ENCODE data around the gene DCTN2. TPM values are rescaled to one million over a fixed set of nuclear protein-coding genes. Genes with fewer than 3 reads are reported as not detected.

The DCTN2 gene
- total RNA-seq, 1 donor from 2014 or later: 107 TPM

DNA sequence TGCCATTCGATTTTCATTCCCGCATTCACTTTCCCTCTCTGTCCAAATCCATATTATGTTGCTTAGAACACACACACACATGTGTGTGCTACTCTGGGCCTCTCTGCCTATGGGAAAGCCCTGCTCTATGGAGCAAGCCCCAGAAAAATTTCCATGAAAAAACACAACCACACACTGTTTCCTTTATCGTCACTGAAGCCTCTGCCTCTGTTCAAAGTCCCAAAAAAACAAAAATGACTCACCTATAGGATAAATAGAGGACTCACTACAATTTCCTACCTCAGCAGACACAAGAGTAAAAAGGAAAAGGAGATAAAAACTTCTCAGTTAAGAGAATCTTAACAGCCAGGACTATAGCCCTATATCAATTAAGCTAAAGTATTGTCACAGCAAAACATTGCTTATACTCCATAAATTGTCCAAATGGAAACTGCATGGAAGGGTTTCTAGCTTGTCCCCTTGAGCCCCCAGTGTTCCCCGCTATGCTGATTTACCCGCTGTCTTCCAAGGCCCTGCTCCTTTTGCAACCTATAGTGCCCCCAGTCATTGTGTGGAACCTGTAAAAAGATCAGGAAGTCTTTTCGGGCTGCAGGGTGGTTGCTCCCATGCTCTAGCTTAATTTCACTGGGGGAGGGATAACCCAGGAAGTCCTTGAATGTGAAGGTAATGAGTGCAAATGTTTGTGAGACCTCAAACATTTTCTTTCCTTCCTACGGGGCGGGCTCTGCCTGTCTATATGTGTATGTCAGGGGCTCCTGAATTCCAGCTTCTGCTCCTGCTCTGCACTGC, 32.9 kb upstream of the DCTN2 start:
- no peak overlapping the region for H3K9ac ChIP-seq (ENCODE audit: low read length)
- H3K4me1 Mint-ChIP-seq (ENCODE audit: low read depth, unreplicated experiment): peaks cover 11% of the 10 kb centered on the region
- peaks cover 41% of the 10 kb centered on the region for H3K36me3 Mint-ChIP-seq (ENCODE audit: low read depth, unreplicated experiment)
- H3K27ac ChIP-seq (ENCODE audit: low read depth, low read length): no peak overlapping the region
- no peak overlapping the region for H3K4me3 ChIP-seq (ENCODE audit: insufficient read depth, low read depth, low read length)
- H3K9me3 ChIP-seq (ENCODE audit: insufficient read depth, low read depth, low read length): no peaks in the 10 kb centered on the region
- H3K36me3 ChIP-seq (ENCODE audit: insufficient read depth, low read length): no peaks in the 10 kb centered on the region
- DNase-seq (ENCODE audit: low read depth) (no peak), FAIRE-seq (no peak)
- peaks cover 8% of the 10 kb centered on the region for H3K27me3 Mint-ChIP-seq (ENCODE audit: low read depth, unreplicated experiment)
- no peak overlapping the region for H3K4me3 Mint-ChIP-seq (ENCODE audit: unreplicated experiment)
- H2AFZ ChIP-seq (ENCODE audit: low read depth, low read length): no peak overlapping the region
- H3K79me2 ChIP-seq (ENCODE audit: insufficient read depth, low read length): no peaks in the 10 kb centered on the region
- H4K20me1 ChIP-seq (ENCODE audit: insufficient read depth, low read length): no peaks in the 10 kb centered on the region
- no peak overlapping the region for H3K4me2 ChIP-seq (ENCODE audit: low read length)
- no peaks in the 10 kb centered on the region for H3K27me3 ChIP-seq (ENCODE audit: insufficient read depth, low read length)
- peaks cover 11% of the 10 kb centered on the region for H3K9me3 Mint-ChIP-seq (ENCODE audit: unreplicated experiment)
- no peak overlapping the region for H3K27ac Mint-ChIP-seq (ENCODE audit: unreplicated experiment)
- no peaks in the 10 kb centered on the region for H3K4me1 ChIP-seq (ENCODE audit: insufficient read depth, low read length)
- no peak for TF ChIP-seq EZH2 (IDR thresholded peaks at IDR 0.05; ENCODE audit: insufficient read depth, low read length)

GRCh38 chr12:57579011-57579410, 32.0 kb upstream of the DCTN2 start:
- H3K4me1 ChIP-seq (ENCODE audit: insufficient read depth, low read length): no peaks in the 10 kb centered on the region
- H4K20me1 ChIP-seq (ENCODE audit: insufficient read depth, low read length): no peaks in the 10 kb centered on the region
- H3K9me3 ChIP-seq (ENCODE audit: insufficient read depth, low read depth, low read length): no peaks in the 10 kb centered on the region
- peaks cover 44% of the 10 kb centered on the region for H3K36me3 Mint-ChIP-seq (ENCODE audit: low read depth, unreplicated experiment)
- no peak overlapping the region for H3K27ac ChIP-seq (ENCODE audit: low read depth, low read length)
- H3K9me3 Mint-ChIP-seq (ENCODE audit: unreplicated experiment): peaks cover 11% of the 10 kb centered on the region
- FAIRE-seq (no peak), DNase-seq (ENCODE audit: low read depth) (no peak)
- no peaks in the 10 kb centered on the region for H3K27me3 ChIP-seq (ENCODE audit: insufficient read depth, low read length)
- H3K4me3 ChIP-seq (ENCODE audit: insufficient read depth, low read depth, low read length): no peak overlapping the region
- no peak for TF ChIP-seq EZH2 (IDR thresholded peaks at IDR 0.05; ENCODE audit: insufficient read depth, low read length)
- TF ChIP-seq, protein P1, sequence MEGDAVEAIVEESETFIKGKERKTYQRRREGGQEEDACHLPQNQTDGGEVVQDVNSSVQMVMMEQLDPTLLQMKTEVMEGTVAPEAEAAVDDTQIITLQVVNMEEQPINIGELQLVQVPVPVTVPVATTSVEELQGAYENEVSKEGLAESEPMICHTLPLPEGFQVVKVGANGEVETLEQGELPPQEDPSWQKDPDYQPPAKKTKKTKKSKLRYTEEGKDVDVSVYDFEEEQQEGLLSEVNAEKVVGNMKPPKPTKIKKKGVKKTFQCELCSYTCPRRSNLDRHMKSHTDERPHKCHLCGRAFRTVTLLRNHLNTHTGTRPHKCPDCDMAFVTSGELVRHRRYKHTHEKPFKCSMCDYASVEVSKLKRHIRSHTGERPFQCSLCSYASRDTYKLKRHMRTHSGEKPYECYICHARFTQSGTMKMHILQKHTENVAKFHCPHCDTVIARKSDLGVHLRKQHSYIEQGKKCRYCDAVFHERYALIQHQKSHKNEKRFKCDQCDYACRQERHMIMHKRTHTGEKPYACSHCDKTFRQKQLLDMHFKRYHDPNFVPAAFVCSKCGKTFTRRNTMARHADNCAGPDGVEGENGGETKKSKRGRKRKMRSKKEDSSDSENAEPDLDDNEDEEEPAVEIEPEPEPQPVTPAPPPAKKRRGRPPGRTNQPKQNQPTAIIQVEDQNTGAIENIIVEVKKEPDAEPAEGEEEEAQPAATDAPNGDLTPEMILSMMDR (IDR thresholded peaks at IDR 0.05; ENCODE audit: insufficient read depth, low read depth, low read length): no peak
- no peak overlapping the region for H3K9ac ChIP-seq (ENCODE audit: low read length)
- H2AFZ ChIP-seq (ENCODE audit: low read depth, low read length): no peak overlapping the region
- no peaks in the 10 kb centered on the region for H3K36me3 ChIP-seq (ENCODE audit: insufficient read depth, low read length)
- H3K4me3 Mint-ChIP-seq (ENCODE audit: unreplicated experiment): no peak overlapping the region
- peaks cover 11% of the 10 kb centered on the region for H3K4me1 Mint-ChIP-seq (ENCODE audit: low read depth, unreplicated experiment)
- no peak overlapping the region for H3K4me2 ChIP-seq (ENCODE audit: low read length)
- H3K27me3 Mint-ChIP-seq (ENCODE audit: low read depth, unreplicated experiment): peaks cover 2% of the 10 kb centered on the region
- H3K79me2 ChIP-seq (ENCODE audit: insufficient read depth, low read length): no peaks in the 10 kb centered on the region
- no peak overlapping the region for H3K27ac Mint-ChIP-seq (ENCODE audit: unreplicated experiment)

DNA sequence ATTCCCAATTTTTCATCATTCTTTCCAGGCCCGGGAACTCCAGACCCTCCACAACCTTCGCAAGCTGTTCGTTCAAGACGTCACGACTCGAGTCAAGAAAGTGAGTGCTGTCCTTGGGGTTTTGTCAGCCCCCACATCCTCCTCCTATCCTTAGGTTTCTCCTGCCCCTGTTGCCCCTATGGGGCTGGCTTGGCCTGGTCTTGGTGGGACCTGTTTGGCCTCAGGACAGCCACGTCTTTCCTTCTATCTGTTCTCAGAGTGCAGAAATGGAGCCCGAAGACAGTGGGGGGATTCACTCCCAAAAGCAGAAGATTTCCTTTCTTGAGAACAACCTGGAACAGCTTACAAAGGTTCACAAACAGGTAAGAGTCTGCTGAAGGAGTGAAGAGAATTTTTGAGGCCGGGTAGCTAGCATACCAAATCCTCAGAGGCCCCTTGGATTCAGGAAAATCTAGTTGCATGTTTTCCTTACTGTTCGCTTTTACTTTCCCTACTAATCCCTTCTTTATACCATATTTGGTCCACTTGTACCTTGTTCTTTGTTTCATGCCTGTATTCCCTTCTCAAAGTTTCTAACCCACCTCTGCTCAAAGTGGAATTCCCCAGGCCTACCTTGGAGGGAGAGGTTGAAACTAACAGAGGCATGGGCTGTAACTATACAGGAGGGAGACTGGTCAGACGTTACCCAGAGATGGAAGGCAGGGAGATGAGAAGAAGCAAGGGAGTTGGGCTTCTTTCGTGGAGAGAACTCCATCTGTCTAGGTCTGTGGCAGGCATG, 31.2 kb upstream of the DCTN2 start:
- Mint-ChIP-seq H3K4me3 (ENCODE audit: unreplicated experiment) (no peak overlapping the region), H3K4me1 (ENCODE audit: low read depth, unreplicated experiment) (peaks cover 11% of the 10 kb centered on the region), H3K9me3 (ENCODE audit: unreplicated experiment) (peaks cover 11% of the 10 kb centered on the region), H3K36me3 (ENCODE audit: low read depth, unreplicated experiment) (peaks cover 44% of the 10 kb centered on the region), H3K27me3 (ENCODE audit: low read depth, unreplicated experiment) (no peaks in the 10 kb centered on the region), H3K27ac (ENCODE audit: unreplicated experiment) (no peak overlapping the region)
- Histone ChIP-seq H3K4me2 (ENCODE audit: low read length) (no peak overlapping the region), H3K27me3 (ENCODE audit: insufficient read depth, low read length) (no peaks in the 10 kb centered on the region), H3K9me3 (ENCODE audit: insufficient read depth, low read depth, low read length) (no peaks in the 10 kb centered on the region), H3K27ac (ENCODE audit: low read depth, low read length) (no peak overlapping the region), H3K4me3 (ENCODE audit: insufficient read depth, low read depth, low read length) (no peak overlapping the region), H3K4me1 (ENCODE audit: insufficient read depth, low read length) (no peaks in the 10 kb centered on the region), H3K79me2 (ENCODE audit: insufficient read depth, low read length) (no peaks in the 10 kb centered on the region), H4K20me1 (ENCODE audit: insufficient read depth, low read length) (no peaks in the 10 kb centered on the region), H3K36me3 (ENCODE audit: insufficient read depth, low read length) (no peaks in the 10 kb centered on the region), H2AFZ (ENCODE audit: low read depth, low read length) (no peak overlapping the region), H3K9ac (ENCODE audit: low read length) (no peak overlapping the region)
- FAIRE-seq: no peak
- TF ChIP-seq, protein P1 (IDR thresholded peaks at IDR 0.05; ENCODE audit: insufficient read depth, low read depth, low read length): no peak
- TF ChIP-seq EZH2 (IDR thresholded peaks at IDR 0.05; ENCODE audit: insufficient read depth, low read length): no peak
- no peak for DNase-seq (ENCODE audit: low read depth)

Measured in astrocyte (in vitro differentiated cells and primary cell).